GM12873 (cell line): ENCODE results near the gene ZNF608.

ENCODE experiments used
- TF ChIP-seq, protein P1 (sequence below): IDR thresholded peaks from 2 replicates; pipeline ENCODE4 v1.5.1; 2012; ENCODE audit warnings: low read depth, mild to moderate bottlenecking, moderate library complexity, low read length, control low read depth; ENCODE audit not compliant: insufficient read depth; ENCODE audit errors: missing control alignments

ZNF608 gene

GRCh38 chr5:124730381-124730780 lies 16.1 kb downstream of the ZNF608 start:
- TF ChIP-seq, protein P1, sequence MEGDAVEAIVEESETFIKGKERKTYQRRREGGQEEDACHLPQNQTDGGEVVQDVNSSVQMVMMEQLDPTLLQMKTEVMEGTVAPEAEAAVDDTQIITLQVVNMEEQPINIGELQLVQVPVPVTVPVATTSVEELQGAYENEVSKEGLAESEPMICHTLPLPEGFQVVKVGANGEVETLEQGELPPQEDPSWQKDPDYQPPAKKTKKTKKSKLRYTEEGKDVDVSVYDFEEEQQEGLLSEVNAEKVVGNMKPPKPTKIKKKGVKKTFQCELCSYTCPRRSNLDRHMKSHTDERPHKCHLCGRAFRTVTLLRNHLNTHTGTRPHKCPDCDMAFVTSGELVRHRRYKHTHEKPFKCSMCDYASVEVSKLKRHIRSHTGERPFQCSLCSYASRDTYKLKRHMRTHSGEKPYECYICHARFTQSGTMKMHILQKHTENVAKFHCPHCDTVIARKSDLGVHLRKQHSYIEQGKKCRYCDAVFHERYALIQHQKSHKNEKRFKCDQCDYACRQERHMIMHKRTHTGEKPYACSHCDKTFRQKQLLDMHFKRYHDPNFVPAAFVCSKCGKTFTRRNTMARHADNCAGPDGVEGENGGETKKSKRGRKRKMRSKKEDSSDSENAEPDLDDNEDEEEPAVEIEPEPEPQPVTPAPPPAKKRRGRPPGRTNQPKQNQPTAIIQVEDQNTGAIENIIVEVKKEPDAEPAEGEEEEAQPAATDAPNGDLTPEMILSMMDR: no peak

DNA sequence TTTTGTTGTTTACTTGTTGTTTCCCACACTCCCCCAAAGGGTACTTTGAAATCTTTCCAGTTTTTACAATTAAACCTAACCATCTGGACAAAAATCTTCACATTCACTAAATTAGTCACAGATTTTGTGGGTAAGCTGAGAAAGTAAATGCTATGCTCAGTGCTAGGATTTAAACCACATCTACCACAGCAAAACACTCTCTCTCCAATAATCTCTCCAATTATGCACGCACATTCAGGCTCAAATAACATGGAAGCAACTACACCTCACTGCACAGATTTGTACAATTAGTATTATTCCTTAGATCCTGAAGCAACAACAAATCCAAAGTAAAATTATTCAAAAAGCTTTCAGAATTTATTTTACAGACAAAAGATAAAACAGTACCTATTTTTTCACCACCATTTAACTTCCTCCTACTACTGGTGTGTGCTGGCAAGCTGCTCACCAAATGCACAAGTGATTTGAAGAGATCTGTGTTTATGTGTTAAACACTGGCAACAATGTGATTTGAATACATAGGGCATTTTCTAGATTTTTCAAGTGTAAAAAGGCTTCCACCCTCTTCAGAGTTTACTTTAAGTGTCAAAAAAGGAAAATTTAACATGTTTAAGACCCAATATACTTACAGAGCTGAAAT lies 16.6 kb downstream of the ZNF608 start:
- TF ChIP-seq, protein P1: no peak

GRCh38 chr5:124728968-124729332 lies 17.5 kb downstream of the ZNF608 start:
- TF ChIP-seq, protein P1: no peak

- TF ChIP-seq, protein P1: no peak
Measured at GRCh38 chr5:124728331-124728967, 18.0 kb downstream of the ZNF608 start.

DNA sequence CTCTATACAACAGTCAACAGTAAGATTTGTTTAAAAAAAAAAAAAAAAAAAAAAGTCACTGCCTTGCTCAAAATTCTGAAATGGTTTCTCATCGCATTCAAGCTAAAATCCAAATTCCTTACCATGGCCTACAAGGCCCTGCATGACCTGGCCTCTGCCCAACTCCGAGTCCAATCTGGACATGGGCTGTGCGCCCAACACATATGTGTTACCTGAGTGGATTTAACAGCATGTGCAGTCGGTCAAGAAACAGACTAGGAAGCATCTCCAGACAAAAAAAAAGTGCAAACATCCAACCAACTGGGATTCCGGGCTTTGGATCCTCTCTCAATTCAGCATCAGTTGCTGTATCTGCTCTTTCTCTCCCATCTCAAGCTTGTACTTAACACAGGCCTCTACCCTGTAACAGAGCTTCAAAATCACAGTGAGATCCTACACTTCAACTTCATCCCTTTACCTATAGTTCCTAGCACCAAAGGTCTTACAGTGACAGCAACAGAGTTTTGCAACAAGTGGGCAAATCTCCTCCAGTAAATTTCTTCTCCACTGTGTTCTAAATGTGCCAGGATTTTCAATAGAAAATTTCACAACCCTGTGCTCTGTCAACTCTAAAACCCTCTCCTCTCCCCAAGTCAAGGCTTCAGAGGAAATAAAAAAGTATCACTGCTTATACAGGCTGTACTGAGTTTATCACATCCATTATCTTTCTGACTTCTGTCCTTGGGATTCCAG lies 19.6 kb downstream of the ZNF608 start:
- TF ChIP-seq, protein P1: no peak

- TF ChIP-seq, protein P1: no peak
Measured at GRCh38 chr5:124725622-124726258, 20.7 kb downstream of the ZNF608 start.

GRCh38 chr5:124725040-124725434 lies 21.4 kb downstream of the ZNF608 start:
- TF ChIP-seq, protein P1: peak; percentile 55
